Ramos (cell line): ENCODE measurements around the gene CHN2.

Source experiments
- in situ Hi-C: fragments of 300-500 bp; cut with MboI; formaldehyde crosslinking; loops from one replicate; pipeline ENCODE4 v1.14.3; 2022; ENCODE audit warnings: low sequenced_read_pairs; ENCODE audit not compliant: unreplicated experiment

The CHN2 gene

GRCh38 chr7:29350351-29350750, 155.8 kb downstream of the CHN2 start:
- in situ Hi-C loops: no loop called here

GRCh38 chr7:29352041-29352440, 157.5 kb downstream of the CHN2 start:
- in situ Hi-C loops: no loop called here

DNA sequence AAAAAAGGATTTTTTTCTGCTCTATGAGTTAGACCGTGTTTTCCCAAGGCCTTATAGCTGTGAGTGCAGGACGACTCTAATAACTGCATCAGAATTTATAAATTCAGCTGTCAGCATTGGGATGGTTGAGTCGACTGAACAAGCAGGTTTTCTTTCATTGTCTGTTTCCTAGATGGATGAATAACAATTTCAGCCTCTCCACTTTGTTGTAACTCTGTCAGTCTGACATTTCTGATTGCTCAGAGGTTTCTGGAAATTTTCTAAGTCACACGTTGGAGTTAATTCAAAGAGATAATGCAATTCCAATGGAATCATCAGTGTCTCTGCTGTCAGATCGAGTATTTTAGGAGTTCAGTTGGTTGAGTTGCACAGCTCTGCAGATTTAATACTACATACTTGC, 159.2 kb downstream of the CHN2 start:
- in situ Hi-C loops: no loop called here

- in situ Hi-C loops: no loop called here
These were observed 159.8 kb downstream of the CHN2 start for GRCh38 chr7:29354340-29354739.

- in situ Hi-C loops: no loop called here
These were observed 160.8 kb downstream of the CHN2 start for GRCh38 chr7:29355388-29355787.

DNA sequence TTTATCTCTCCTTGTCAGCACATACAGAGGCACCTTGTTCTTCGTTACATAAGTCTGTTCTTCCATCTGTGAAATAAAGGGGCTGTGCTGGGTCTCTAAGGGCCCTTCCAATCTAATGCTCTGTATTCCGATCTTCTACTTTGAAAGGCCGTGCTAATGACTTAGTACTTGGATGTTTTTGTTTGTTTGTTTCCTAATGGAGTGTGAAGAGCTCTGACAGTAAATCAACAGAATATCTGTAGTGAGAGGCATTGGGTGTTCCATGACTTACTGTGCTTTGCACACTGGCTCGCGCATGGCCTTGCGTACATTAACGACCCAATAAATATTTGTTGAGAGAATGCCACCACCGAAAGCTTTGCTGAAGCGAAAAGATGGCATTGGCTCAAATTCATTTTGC, 162.1 kb downstream of the CHN2 start:
- in situ Hi-C loops: no loop called here

DNA sequence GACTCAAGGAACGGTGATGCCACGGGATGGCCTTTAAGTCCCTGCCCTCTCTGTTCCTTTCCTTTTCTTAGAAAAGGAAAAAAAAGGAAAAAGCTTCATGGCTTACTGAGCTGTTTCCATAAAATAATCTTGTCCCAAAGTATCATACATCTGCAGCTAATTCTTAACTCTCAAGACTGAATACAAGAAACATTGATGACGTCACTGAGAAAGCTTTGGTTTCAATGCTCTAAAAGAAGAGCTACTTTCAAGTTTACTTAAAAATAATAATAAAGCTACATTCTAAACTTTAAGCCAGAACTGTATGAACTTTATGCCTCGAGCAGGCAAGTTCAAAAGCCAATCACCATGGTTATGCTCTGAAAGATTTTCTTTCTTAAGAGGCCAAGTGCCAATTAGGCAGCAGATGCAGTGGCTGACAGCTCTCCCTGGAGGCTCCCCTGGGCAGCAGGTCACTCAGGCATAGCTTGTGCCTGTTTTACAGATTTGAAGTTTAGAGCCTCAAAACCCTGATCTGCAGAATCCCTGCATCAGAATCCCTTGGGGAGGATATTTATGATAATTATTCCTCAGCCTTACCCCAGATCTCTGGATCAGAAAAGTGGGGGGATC, 165.0 kb downstream of the CHN2 start:
- in situ Hi-C loops: no loop called here

GRCh38 chr7:29360633-29361625, 166.4 kb downstream of the CHN2 start:
- in situ Hi-C loops: no loop called here

- in situ Hi-C loops: no loop called here
These were observed 167.8 kb downstream of the CHN2 start for GRCh38 chr7:29362380-29362779.

DNA sequence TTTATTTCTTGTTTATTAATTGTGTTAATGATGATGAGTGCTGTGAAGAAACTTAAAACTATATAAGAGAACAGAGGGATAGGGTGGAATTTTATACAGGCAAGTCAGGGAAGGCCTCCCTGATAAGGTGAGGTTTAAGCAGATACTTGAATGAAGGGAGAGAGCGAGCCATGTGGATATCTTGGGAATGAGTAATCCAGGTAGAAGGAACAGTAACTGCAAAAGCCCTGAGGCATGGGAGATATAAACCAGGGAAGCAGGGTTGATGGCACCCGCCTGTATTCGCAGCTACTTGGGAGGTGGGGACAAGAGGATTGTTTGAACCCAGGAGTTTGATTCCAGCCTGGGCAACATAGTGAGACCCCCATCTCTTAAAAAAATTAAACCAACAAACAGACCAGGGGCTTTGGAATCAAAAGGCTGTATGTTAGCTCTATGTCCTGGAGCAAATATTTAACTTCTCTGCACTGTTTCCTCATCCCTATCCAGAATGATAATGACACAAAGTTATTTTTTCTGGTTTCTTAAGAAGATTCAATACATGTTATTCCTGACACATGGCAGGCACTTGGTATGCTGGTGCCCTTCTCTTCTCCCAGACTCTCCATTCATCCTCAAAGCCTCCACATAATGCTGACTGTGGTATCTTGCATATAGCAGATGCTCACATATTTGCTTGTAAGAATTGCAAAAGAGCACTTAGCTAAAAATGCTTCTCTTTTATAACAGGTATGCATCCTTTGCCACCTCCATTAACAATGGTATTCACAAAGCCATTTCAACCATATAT, 169.3 kb downstream of the CHN2 start:
- in situ Hi-C loops: no loop called here

DNA sequence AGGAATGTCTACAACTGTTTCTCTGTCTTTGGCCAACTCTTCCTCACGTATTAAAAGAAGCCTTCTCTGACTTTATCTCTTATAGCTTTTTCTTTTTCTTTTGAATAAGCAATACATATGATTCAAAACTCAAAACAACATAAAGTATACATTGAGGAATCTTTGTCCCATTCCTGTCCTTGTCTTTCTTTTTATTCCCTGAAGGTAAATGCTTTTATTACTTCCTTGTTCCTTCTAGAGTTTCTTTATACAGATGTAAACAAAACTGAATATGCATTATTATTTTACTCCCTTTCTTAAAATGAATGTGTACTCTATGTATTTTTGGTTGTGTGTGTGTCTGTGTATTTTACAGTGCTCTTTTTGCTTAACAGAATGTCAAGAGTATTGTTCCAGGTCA, 170.1 kb downstream of the CHN2 start:
- in situ Hi-C loops: no loop called here

DNA sequence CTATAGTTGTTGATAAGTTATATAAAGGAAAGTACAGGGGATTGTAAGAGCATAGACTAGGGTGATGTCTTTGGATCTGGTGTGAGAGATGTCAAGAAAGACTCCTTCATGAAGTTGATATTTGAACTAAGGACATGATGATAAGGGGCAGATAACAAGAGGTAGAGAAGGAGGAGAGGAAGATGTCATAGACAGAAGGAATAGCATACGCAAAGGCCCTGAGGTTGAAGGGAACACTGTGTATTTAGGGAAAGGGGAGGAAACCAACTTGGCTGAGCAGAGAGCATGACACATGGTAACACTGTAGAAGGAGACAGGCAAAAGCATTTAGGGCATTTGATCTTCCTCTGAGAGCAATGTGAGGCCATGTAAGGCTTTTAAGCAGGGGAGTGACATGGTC, 170.8 kb downstream of the CHN2 start:
- in situ Hi-C loops: no loop called here

GRCh38 chr7:29367784-29368183, 173.2 kb downstream of the CHN2 start:
- in situ Hi-C loops: no loop called here

DNA sequence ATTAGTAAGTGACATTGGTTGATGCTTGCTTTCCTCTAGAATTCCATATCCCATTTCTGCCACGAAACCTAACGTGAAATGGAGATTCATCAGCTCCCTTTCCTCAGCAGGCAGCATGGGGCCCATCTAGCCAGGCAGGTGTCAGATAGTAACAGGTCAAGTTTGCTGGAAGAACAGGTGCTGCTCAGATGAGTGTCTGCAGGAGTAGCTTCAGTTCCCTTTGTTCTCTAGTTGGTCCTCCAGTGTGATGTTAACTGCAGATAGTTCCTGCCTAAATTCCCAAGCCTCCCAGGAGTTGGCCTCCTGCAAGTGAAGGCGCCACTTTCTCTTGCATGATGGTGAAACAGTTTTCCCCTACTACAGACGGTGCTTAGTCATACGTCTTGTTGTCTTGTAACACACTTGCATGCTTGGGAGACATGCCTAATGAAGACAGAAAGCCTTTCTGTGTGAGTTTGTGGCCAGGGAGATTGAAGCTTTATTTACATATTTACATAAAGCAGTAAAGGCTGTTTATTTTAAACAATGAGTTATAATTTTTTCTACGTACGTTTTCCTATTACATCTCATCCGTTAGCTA, 175.4 kb downstream of the CHN2 start:
- in situ Hi-C loops: no loop called here

DNA sequence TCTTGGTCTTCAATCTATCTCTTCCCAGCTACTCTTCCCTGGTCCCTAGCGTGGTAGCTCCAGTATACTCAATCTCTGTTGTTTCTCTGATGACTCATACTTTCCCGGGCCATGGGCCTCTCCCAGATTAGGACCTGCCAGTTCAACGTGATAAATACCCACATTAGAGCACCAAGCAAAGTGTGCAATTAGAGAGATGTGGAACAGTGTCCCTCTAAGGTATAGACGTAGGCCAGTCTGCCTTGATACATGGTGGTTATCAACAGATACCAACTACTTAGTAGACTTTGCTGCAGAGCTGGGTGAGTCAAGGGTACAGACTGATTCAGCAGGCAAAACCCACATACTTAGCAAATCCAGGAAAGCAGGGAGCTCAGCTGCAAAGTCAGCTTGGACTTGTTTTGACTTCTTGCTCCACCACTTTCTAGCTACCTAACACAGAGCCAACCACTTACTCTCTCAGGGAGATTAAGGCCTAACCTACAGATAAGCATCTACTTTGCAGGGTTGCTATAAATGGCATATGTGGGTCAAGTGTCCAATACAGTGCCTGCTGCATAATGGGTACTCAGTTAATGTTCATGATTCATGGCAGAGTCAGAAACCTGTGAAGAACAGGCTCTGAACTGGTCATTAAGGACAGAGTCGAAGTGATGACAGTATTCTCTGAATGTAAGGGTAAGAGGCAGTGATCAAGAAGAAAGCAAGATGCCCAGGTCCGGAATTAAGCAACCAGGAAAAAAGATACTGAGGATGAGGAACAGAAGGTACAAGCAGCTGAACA, 176.1 kb downstream of the CHN2 start:
- in situ Hi-C loops: no loop called here

- in situ Hi-C loops: no loop called here
These were observed 176.9 kb downstream of the CHN2 start for GRCh38 chr7:29371472-29371871.

DNA sequence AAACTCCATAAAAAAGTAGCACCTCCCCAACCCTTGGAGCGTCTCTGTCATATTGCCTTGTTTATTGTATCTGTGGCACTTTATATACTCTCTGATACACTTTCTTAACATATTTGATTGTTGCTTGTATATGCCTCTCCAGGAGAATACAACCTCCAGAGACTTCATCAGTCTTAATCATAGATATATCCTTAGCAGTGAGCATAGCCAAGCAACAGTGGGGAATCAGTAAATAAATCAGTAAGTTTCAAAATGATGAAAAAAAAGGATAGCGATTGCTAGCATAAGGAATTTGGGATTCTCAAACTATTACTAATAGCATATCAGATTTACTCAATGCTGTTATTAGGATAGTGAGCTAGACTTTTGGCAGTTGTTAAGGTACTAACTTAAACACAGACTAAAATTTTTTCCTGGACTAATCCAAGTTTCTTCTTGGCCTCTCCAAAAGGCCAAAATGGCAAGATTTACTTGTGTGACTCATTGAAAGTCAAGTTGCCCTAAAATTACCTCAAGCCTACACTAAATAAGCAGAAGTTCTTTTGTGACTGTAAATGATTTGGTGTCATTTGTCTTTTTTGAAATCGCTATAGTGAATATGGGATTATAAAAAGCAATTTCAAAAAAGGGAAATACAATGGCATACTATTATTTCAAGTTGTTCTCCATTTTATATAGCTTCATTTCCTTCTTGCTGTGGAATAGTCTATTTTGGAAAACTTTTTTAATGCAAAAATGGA, 177.9 kb downstream of the CHN2 start:
- in situ Hi-C loops: no loop called here

DNA sequence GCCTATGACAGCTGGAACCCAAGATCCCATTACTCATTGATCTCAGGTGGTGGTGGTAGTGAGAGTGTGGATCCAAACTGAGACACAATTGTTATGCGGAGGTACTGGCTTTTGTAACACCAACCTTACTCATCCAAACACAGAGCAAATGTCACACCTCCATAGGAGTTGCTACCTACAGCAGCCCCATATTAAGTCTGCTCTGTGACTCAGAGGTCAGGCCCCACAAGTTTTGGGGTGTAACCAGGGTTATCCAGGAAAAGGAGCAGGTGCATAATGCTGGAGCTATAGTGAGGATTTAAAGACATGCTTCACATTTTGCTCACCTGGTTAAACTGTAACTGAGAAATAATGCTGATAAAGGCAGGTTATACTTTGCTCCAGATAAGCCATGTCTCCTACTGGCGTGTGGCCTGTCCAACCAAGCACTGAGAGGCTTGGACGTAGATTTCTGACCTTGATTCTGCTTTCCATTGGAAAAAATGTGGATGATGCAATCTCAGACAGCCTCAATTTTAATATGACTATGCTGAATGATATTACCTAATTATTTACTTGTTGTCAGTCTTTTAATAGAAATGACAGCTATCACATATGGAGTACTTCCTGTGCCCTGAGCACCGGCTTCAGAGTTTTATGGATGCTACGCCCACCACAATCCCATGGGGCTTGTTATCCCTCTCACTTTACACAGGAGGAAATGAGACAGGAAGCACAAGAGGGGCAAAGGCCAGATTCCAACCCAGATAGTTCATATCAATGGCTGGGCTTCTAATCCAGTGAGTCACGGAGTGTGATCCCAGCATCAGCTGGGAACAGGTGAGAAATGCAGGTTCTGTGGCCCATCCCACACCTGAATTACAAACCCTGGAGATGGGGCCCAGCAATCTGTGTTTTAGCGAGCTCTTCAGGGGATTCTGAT, 181.3 kb downstream of the CHN2 start:
- in situ Hi-C loops: no loop called here
